ENCODE results near the gene SUMF2. TPM values are rescaled to one million over a fixed set of nuclear protein-coding genes. Genes with fewer than 3 reads are reported as not detected.
A peak's percentile ranks its signal among the peaks of the same experiment; 100 is the strongest.
"Not testable (repeated sequence)": the region's sequence is repeated elsewhere in the genome, so short reads cannot be mapped to it uniquely, and the experiment has no call there.

Gene SUMF2
- total and polyA plus RNA-seq, 2 of the 13 experiments (the other 11 are each of a cell fraction or from before 2014, with no cell fraction given), result 48.9 to 54.4 TPM

DNA sequence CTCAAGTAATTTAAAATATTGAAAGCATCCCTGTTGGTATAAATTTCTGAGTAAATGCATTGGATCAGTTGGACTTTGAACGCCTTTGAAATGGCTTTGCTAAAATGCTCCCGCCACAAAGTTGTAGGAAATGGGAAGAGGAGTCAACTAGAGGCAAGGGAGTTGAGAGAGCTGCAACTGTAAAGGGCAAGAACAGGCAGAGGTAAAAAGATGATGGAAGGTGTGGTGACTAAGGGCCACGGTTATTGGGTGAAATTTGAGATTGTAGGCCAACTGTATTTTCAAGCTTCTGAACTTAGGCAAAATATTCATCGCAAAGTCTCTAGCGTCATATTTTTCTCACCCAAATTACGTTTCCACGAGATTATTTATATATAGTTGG, 595 bp upstream of the SUMF2 start (continued):
- TF ChIP-seq XRCC5 (optimal IDR thresholded peaks at IDR 0.05; ENCODE audit: low read length), result no peak
- no peak for TF ChIP-seq HMG20A (CRISPR knock-in tag; IDR thresholded peaks at IDR 0.05; ENCODE audit: borderline replicate concordance)
- TF ChIP-seq FOXA3 (CRISPR knock-in tag; IDR thresholded peaks at IDR 0.05), result no peak
- peak; percentile 34; the same call in 1 of the 2 replicates for TF ChIP-seq HNF4G (IDR thresholded peaks at IDR 0.05; ENCODE audit: borderline replicate concordance, low read depth, low read length)
- no peak for TF ChIP-seq HNF4G (CRISPR knock-in tag; IDR thresholded peaks at IDR 0.05; ENCODE audit: borderline replicate concordance, low read depth)
- 0 out of 2 replicates have a peak, but pooled peaks have one; percentile 1 for TF ChIP-seq ZNF674 (CRISPR knock-in tag; IDR thresholded peaks at IDR 0.05; ENCODE audit: low read depth)
- TF ChIP-seq NCOR1 (IDR thresholded peaks at IDR 0.05; ENCODE audit: borderline replicate concordance, low read length), result 0 out of 2 replicates have a peak, but pooled peaks have one; percentile 28
- no peak for TF ChIP-seq DR1 (CRISPR knock-in tag; IDR thresholded peaks at IDR 0.05)
- 0 out of 2 replicates have a peak, but pooled peaks have one; percentile 6 for TF ChIP-seq ZFP1 (CRISPR knock-in tag; IDR thresholded peaks at IDR 0.05)
- no peak for TF ChIP-seq ZSCAN30 (CRISPR knock-in tag; IDR thresholded peaks at IDR 0.05)
- TF ChIP-seq ZNF878 (CRISPR knock-in tag; IDR thresholded peaks at IDR 0.05), result 0 out of 2 replicates have a peak, but pooled peaks have one; percentile 13

GRCh38 chr7:56066376-56066775, 2.3 kb downstream of the SUMF2 start:
- DNase-seq (ENCODE audit: low spot score); CTCF ChIA-PET (ENCODE audit: low intra/inter-chr PET ratio, low total read pairs): not testable (repeated sequence)

More at GRCh38 chr7:56066376-56066775, 2.3 kb downstream of the SUMF2 start:
- H3K27ac ChIP-seq (ENCODE audit: extremely low read length, insufficient read depth, low read length); H3K36me3 ChIP-seq (replicated peaks in 1 of 2; ENCODE audit: control insufficient read depth in 1 of 2, insufficient read depth in 2 of 2, low read length in 2 of 2); H3K79me2 ChIP-seq (ENCODE audit: insufficient read depth, low read length); H4K20me1 ChIP-seq (ENCODE audit: insufficient read depth, low read length); FAIRE-seq; in situ Hi-C loops (cut with HindIII; ENCODE audit: extremely low pct_ligation_motif_present, low pct_unique_long_range_greater_than_20kb); H2AFZ ChIP-seq (ENCODE audit: low read length); H3K4me2 ChIP-seq (ENCODE audit: low read depth, low read length); H3K4me3 ChIP-seq (replicated peaks in 1 of 3; ENCODE audit: insufficient read depth in 1 of 3, low read depth in 2 of 3, low read length in 3 of 3); intact Hi-C loops (cut with micrococcal nuclease; ENCODE audit: unreplicated experiment); H3K27me3 ChIP-seq (ENCODE audit: control insufficient read depth in 1 of 2, insufficient read depth in 2 of 2, low read length in 2 of 2); BruUV-seq (replicated peaks); H3K9me3 ChIP-seq (ENCODE audit: low read length); ATAC-seq; H3K9ac ChIP-seq (ENCODE audit: insufficient read depth, low read depth, low read length): not testable (repeated sequence)
- 99% methylated on average over 13 of the region's 13 CpGs for WGBS (ENCODE audit: low lambda C conversion rate)
- POLR2A ChIA-PET, result interaction anchor here (6.1 to 6.7 kb wide), 2 partner anchors 16 to 59 kb away, joined by 65 to 144 read pairs; partner anchors contain the start of genes CCT6A and PSPH
- peaks cover 40% of the 10 kb centered on the region for H3K4me1 ChIP-seq (ENCODE audit: insufficient read depth, low read length)

All from HepG2 (cell line).